B cell (primary cell): ENCODE results near the gene ARPC4.

Source experiments
- EZH2 ChIP-seq: IDR thresholded peaks from 2 replicates; pipeline ENCODE4 v1.6.1; 2012; ENCODE audit warnings: borderline replicate concordance, low read depth, mild to moderate bottlenecking, moderate library complexity, low read length; ENCODE audit not compliant: insufficient read depth, poor library complexity, severe bottlenecking
- TF ChIP-seq, protein P1 (sequence below): fragments of 200-600 bp; IDR thresholded peaks from one replicate; pipeline ENCODE4 v1.8.0; 2022; ENCODE audit warnings: antibody characterized with exemption, mild to moderate bottlenecking

GRCh38 chr3:9808345-9809037 lies 15.6 kb downstream of the ARPC4 start:
- TF ChIP-seq, protein P1, sequence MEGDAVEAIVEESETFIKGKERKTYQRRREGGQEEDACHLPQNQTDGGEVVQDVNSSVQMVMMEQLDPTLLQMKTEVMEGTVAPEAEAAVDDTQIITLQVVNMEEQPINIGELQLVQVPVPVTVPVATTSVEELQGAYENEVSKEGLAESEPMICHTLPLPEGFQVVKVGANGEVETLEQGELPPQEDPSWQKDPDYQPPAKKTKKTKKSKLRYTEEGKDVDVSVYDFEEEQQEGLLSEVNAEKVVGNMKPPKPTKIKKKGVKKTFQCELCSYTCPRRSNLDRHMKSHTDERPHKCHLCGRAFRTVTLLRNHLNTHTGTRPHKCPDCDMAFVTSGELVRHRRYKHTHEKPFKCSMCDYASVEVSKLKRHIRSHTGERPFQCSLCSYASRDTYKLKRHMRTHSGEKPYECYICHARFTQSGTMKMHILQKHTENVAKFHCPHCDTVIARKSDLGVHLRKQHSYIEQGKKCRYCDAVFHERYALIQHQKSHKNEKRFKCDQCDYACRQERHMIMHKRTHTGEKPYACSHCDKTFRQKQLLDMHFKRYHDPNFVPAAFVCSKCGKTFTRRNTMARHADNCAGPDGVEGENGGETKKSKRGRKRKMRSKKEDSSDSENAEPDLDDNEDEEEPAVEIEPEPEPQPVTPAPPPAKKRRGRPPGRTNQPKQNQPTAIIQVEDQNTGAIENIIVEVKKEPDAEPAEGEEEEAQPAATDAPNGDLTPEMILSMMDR: no peak
- TF ChIP-seq EZH2: no peak
